RWPE2 (cell line): ENCODE results near the gene COQ8B.

Experiments used
- ATAC-seq: fragments of 200-7000 bp; cut with Tn5 transposase; 3 replicates; pipeline ENCODE4 v1.9.1; 2021; ENCODE audit warnings: low read depth
- DNase-seq: peaks from one replicate; pipeline ENCODE4 v3.0.0-alpha.2; 2020; ENCODE audit warnings: low spot score
- H3K27ac ChIP-seq: fragments of 450-650 bp; 2 replicates; pipeline ENCODE4 v1.5.1; 2017; ENCODE audit warnings: mild to moderate bottlenecking; ENCODE audit not compliant: poor library complexity, severe bottlenecking
- H3K27me3 ChIP-seq: fragments of 250-450 bp; sonication (Bioruptor Pico); 2 replicates; pipeline ENCODE4 v1.5.1; 2021; ENCODE audit warnings: mild to moderate bottlenecking, moderate library complexity; ENCODE audit not compliant: insufficient read depth, poor library complexity, severe bottlenecking
- H3K36me3 ChIP-seq: fragments of 250-450 bp; sonication (Bioruptor Pico); 2 replicates; pipeline ENCODE4 v1.5.1; 2020; ENCODE audit warnings: low read depth, mild to moderate bottlenecking, moderate library complexity
- H3K4me1 ChIP-seq: fragments of 250-450 bp; sonication (Bioruptor Pico); 2 replicates; pipeline ENCODE4 v1.5.1; 2021; ENCODE audit warnings: mild to moderate bottlenecking, moderate library complexity; ENCODE audit not compliant: insufficient read depth, poor library complexity, severe bottlenecking
- H3K4me3 ChIP-seq: fragments of 250-450 bp; sonication (Bioruptor Pico); 2 replicates; pipeline ENCODE4 v1.5.1; 2021; ENCODE audit warnings: mild to moderate bottlenecking, moderate library complexity; ENCODE audit not compliant: severe bottlenecking
- H3K9me3 ChIP-seq: fragments of 250-450 bp; sonication (Bioruptor Pico); 2 replicates; pipeline ENCODE4 v1.5.1; 2021; ENCODE audit warnings: mild to moderate bottlenecking, moderate library complexity; ENCODE audit not compliant: severe bottlenecking
- TF ChIP-seq, protein P1 (sequence below): fragments of 450-650 bp; IDR thresholded peaks from one replicate; pipeline ENCODE4 v1.5.1; 2017; ENCODE audit warnings: mild to moderate bottlenecking, moderate library complexity; ENCODE audit not compliant: poor library complexity, severe bottlenecking

Gene COQ8B

DNA sequence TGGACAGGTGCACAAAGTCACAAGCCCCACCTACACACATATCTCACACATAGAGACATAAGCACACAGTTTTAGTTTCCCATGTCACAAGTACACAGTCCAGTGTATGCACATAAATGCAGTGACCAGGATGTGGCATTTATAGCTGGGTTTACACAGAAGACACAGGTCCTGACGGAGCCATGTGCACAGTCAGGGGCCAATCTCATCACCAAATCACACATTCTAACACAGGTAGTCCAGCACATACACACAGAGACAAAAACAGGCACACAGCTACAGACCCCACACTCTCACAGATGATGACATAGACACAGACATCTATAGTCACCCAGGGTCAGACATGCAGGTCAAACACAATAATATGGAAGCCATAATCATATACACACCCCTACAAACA, 28.4 kb downstream of the COQ8B start:
- DNase-seq (no peak), ATAC-seq (no peak)
- H3K9me3 ChIP-seq = no peaks in the 10 kb centered on the region
- peaks cover 15% of the 10 kb centered on the region for H3K36me3 ChIP-seq
- H3K27me3 ChIP-seq = no peaks in the 10 kb centered on the region
- H3K4me3 ChIP-seq = no peak overlapping the region
- no peaks in the 10 kb centered on the region for H3K4me1 ChIP-seq
- H3K27ac ChIP-seq = no peak overlapping the region
- TF ChIP-seq, protein P1, sequence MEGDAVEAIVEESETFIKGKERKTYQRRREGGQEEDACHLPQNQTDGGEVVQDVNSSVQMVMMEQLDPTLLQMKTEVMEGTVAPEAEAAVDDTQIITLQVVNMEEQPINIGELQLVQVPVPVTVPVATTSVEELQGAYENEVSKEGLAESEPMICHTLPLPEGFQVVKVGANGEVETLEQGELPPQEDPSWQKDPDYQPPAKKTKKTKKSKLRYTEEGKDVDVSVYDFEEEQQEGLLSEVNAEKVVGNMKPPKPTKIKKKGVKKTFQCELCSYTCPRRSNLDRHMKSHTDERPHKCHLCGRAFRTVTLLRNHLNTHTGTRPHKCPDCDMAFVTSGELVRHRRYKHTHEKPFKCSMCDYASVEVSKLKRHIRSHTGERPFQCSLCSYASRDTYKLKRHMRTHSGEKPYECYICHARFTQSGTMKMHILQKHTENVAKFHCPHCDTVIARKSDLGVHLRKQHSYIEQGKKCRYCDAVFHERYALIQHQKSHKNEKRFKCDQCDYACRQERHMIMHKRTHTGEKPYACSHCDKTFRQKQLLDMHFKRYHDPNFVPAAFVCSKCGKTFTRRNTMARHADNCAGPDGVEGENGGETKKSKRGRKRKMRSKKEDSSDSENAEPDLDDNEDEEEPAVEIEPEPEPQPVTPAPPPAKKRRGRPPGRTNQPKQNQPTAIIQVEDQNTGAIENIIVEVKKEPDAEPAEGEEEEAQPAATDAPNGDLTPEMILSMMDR = no peak

DNA sequence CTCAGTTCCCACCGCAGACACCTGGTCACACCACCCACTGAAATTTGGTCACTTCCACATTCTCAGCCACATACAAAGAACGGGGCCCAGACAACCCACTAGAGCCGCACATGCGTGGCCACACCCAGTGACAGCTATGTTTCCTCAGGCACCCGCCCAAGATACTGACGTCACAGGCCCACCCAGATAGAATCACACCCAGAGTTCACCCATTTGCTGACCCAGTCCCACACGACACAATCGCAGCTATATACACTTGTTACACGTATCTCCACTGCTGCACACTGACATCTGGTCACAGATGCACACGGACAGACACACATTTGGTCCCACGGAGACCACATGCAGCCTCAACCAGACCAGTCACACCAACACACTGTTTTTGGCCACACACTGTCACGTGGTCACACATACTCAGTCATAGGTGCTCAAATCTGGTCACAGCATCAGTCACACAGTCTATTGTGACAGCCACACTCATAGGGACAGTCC, 29.1 kb downstream of the COQ8B start:
- no peaks in the 10 kb centered on the region for H3K27me3 ChIP-seq
- DNase-seq (no peak), ATAC-seq (no peak)
- TF ChIP-seq, protein P1 = no peak
- no peaks in the 10 kb centered on the region for H3K9me3 ChIP-seq
- peaks cover 20% of the 10 kb centered on the region for H3K36me3 ChIP-seq
- H3K27ac ChIP-seq = no peak overlapping the region
- H3K4me1 ChIP-seq = no peaks in the 10 kb centered on the region
- H3K4me3 ChIP-seq = no peak overlapping the region

DNA sequence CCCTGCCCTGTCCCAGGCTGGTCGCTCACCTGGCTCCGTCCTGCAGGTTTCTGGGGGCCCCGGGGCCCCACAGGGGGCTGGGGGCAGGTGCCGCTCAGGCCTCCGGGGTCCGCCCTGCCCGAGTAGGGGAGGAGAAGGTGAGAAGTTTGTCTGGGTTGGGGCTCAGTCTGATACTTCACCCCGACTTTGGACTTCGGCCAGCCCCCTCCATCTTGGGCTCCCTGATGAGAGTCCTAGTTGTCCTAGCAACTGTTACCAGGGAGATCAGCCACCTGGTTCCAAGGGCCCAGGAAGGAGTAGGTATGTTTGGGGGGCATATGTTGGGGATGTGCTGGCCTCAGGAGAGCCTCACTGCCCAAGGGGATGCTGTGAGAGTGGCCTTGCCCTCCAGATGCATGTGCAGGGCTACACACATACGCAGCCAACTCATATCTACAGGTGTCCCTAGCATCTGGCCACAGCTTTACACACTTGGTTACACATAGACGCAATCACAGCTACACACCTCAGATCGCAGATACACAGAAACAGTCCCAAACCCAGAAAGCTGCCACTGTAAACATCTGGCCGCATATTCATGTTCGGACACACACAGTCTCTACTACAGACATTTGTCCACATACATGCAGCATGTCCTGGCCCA, 29.7 kb downstream of the COQ8B start:
- Histone ChIP-seq H3K4me1 (no peaks in the 10 kb centered on the region), H3K36me3 (peaks cover 25% of the 10 kb centered on the region), H3K27ac (no peak overlapping the region), H3K27me3 (no peaks in the 10 kb centered on the region), H3K4me3 (no peak overlapping the region), H3K9me3 (no peaks in the 10 kb centered on the region)
- DNase-seq (no peak), ATAC-seq (no peak)
- TF ChIP-seq, protein P1 = no peak

DNA sequence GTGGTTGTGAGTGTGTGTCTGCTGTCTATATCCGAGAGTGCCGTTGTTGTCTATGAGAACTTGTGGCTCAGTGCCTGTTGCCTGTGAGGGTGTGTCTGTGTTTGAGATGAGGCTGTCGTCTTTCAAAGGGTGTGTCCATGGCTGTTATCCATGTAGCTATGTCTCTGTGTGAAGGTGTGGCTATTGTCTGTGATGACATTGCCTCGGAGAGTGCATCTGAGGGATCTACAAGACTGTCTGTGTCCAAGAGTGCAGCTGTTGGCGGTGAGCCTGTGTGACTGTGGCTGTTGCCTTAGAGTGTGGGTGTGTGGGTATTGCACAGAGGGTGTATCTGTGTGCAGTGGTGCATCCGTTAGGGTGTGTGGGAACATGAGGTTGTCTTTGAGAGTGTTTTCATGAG, 31.1 kb downstream of the COQ8B start:
- H3K4me3 ChIP-seq = no peak overlapping the region
- TF ChIP-seq, protein P1 = no peak
- ATAC-seq = no peak
- H3K9me3 ChIP-seq = no peaks in the 10 kb centered on the region
- no peak for DNase-seq
- H3K27ac ChIP-seq = no peak overlapping the region
- no peaks in the 10 kb centered on the region for H3K4me1 ChIP-seq
- no peaks in the 10 kb centered on the region for H3K27me3 ChIP-seq
- peaks cover 31% of the 10 kb centered on the region for H3K36me3 ChIP-seq

DNA sequence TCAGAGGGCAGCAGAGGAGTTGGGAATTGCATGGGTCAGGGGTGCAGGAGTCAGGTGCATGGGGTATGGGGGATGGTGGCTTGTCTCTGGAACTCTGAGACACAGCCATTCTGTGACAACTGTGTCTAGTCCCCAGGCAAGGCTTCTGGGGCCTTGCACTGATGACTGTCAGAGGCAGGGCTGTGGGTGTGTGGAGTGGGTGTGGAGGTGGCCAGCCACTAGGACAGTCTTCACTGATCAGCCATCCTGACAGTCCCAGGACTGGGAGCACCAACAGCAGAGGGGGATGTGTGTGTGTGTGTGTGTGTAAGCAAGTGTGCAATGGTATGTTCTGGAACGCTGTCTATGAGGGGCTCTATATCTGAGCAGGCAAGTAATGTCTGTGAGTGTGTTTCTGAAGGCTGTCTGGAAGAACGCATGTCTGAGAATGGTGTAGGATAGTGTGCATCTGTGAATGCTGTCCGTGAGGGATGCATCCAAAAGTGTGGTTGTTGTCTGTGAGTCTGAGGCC, 31.6 kb downstream of the COQ8B start:
- H3K4me3 ChIP-seq = no peak overlapping the region
- peaks cover 36% of the 10 kb centered on the region for H3K36me3 ChIP-seq
- DNase-seq (no peak), ATAC-seq (no peak)
- no peaks in the 10 kb centered on the region for H3K27me3 ChIP-seq
- TF ChIP-seq, protein P1 = no peak
- no peaks in the 10 kb centered on the region for H3K9me3 ChIP-seq
- H3K4me1 ChIP-seq = no peaks in the 10 kb centered on the region
- no peak overlapping the region for H3K27ac ChIP-seq
